Omental fat pad (tissue), 4 donors: ENCODE measurements around the gene ANKRD13B. TPM values are rescaled to one million over a fixed set of nuclear protein-coding genes. Genes with fewer than 3 reads are reported as not detected.

ENCODE experiments used
- ATAC-seq: fragments of 150-250 bp; one replicate; pipeline ENCODE4 v1.9.1; 2016; ENCODE audit warnings: mild to moderate bottlenecking, moderate library complexity; ENCODE audit not compliant: low FRiP score
- DNase-seq: peaks from one replicate; pipeline ENCODE4 v3.0.0-alpha.2; 2019; ENCODE audit warnings: low spot score
- CTCF ChIP-seq, 3 donors: fragments of 450-650 bp; IDR thresholded peaks; one replicate each; pipeline ENCODE4 v1.5.1; 2016 to 2017; ENCODE audit warnings: antibody characterized with exemption in 3 of 3, mild to moderate bottlenecking in 3 of 3, moderate library complexity in 2 of 3
- total RNA-seq, 4 donors: library from RNA; depleted of rRNA; stranded (reverse); fragments of >200 nt; gene quantifications; one replicate each; pipeline ENCODE4 v1.1.0, GENCODE V29; 2016

ANKRD13B gene
- 10 to 100 TPM in 3 of 4 donors, 1 to 10 TPM in 1; 9.2 to 18.3 (median 13.2) TPM for total RNA-seq

- TF ChIP-seq CTCF (IDR thresholded peaks at IDR 0.05), result no peak
- DNase-seq (no peak), ATAC-seq (no peak)
Observed at GRCh38 chr17:29592850-29593551, at the start of gene ANKRD13B. Gene ANKRD13B (plus strand): TSS chr17:29593132. CDS start chr17:29593622, 490 bp downstream.

- TF ChIP-seq CTCF (IDR thresholded peaks at IDR 0.05), result no peak
- DNase-seq (no peak), ATAC-seq (no peak)
Observed at GRCh38 chr17:29544066-29544465, 48.9 kb upstream of the ANKRD13B start.

GRCh38 chr17:29546085-29546484, 46.8 kb upstream of the ANKRD13B start:
- peak; percentile 69 for ATAC-seq
- TF ChIP-seq CTCF (IDR thresholded peaks at IDR 0.05), result no peak
- no peak for DNase-seq

GRCh38 chr17:29546830-29547229, 46.1 kb upstream of the ANKRD13B start:
- DNase-seq (no peak), ATAC-seq (no peak)
- no peak for TF ChIP-seq CTCF (IDR thresholded peaks at IDR 0.05)

- ATAC-seq, result no peak
- no peak for TF ChIP-seq CTCF (IDR thresholded peaks at IDR 0.05)
- no peak for DNase-seq
Observed at GRCh38 chr17:29549177-29549923, 43.6 kb upstream of the ANKRD13B start.

- ATAC-seq, result no peak
- TF ChIP-seq CTCF (IDR thresholded peaks at IDR 0.05), result no peak
Observed at GRCh38 chr17:29555840-29556239, 37.1 kb upstream of the ANKRD13B start.

More at GRCh38 chr17:29555840-29556239, 37.1 kb upstream of the ANKRD13B start:
- no peak for DNase-seq
